Myocyte (in vitro differentiated cells): ENCODE data around the gene SZRD1. TPM values are rescaled to one million over a fixed set of nuclear protein-coding genes. Genes with fewer than 3 reads are reported as not detected.

Source experiments
- DNase-seq: peaks from one replicate; pipeline ENCODE4 v3.0.0-alpha.2; 2012; ENCODE audit warnings: low read depth
- total RNA-seq: library from RNA; depleted of rRNA; stranded (reverse); fragments of >200 nt; gene quantifications from 2 replicates; pipeline ENCODE4 v1.2.3, GENCODE V29; 2014

SZRD1 gene
- total RNA-seq, 1 donor from 2014 or later: 76.2 TPM

- DNase-seq: no peak
Observed at GRCh38 chr1:16436946-16437474, 70.0 kb downstream of the SZRD1 start, which contains the start of gene SPATA21. Gene SPATA21, minus strand, starts transcription at chr1:16437424. Its CDS starts 6,053 bp downstream, at chr1:16431371.

- DNase-seq: no peak
Observed at GRCh38 chr1:16438516-16438915, 71.5 kb downstream of the SZRD1 start.

- DNase-seq: no peak
Observed at GRCh38 chr1:16438924-16439323, 71.9 kb downstream of the SZRD1 start.

- DNase-seq: no peak
Observed at GRCh38 chr1:16440131-16440469, 73.1 kb downstream of the SZRD1 start.

- peak; percentile 93 for DNase-seq
Observed at GRCh38 chr1:16440470-16441281, 73.6 kb downstream of the SZRD1 start, which contains the start of gene NECAP2. Gene NECAP2, plus strand, starts transcription at chr1:16440724. Its CDS starts 38 bp downstream, at chr1:16440762.

- DNase-seq: no peak
Observed at GRCh38 chr1:16441282-16441665, 74.2 kb downstream of the SZRD1 start.

- DNase-seq: no peak
Observed at GRCh38 chr1:16442265-16442664, 75.2 kb downstream of the SZRD1 start.

- no peak for DNase-seq
Observed at GRCh38 chr1:16442941-16443340, 75.9 kb downstream of the SZRD1 start.

- no peak for DNase-seq
Observed at GRCh38 chr1:16443975-16444770, 77.1 kb downstream of the SZRD1 start.

- DNase-seq: no peak
Observed at GRCh38 chr1:16445052-16445451, 78.0 kb downstream of the SZRD1 start.

GRCh38 chr1:16446116-16446515 is 79.1 kb downstream of the SZRD1 start:
- DNase-seq: no peak

GRCh38 chr1:16447641-16448040 is 80.6 kb downstream of the SZRD1 start:
- DNase-seq: no peak

Other genes with a start within 250 kb of the SZRD1 start
- gene EPHA2, start 211.2 kb upstream of the SZRD1 start, total RNA-seq: 18.1 and 25.2 TPM in 2 replicates
- gene ARHGEF19, start 154.6 kb upstream of the SZRD1 start, total RNA-seq: 0.31 and 0.67 TPM in 2 replicates
- 11.3 and 16.3 TPM in 2 replicates for gene CPLANE2, start 130.1 kb upstream of the SZRD1 start, total RNA-seq
- 14.8 and 17.7 TPM in 2 replicates for gene FBXO42, start 14.8 kb upstream of the SZRD1 start, total RNA-seq
- not detected in 2 replicates for gene SPATA21, start 70.2 kb downstream of the SZRD1 start, total RNA-seq
- gene NECAP2, start 73.5 kb downstream of the SZRD1 start, total RNA-seq: 21.4 and 26.5 TPM in 2 replicates
- not detected in 2 replicates for gene RNU1-1, start 147.0 kb downstream of the SZRD1 start, total RNA-seq
- gene NBPF1, start 246.3 kb downstream of the SZRD1 start, total RNA-seq: 20.1 and 35.1 TPM in 2 replicates